ENCODE measurements around the gene EIF2D. TPM values are rescaled to one million over a fixed set of nuclear protein-coding genes. Genes with fewer than 3 reads are reported as not detected.

Gene EIF2D
- total and polyA plus RNA-seq, 9 of the 15 experiments (the other 6 are each of a cell fraction or from before 2014, with no cell fraction given) = 81.1 to 138 (median 93.9) TPM

- TF ChIP-seq CHD7 (IDR thresholded peaks at IDR 0.05; ENCODE audit: low read depth, low read length) = no peak
- TF ChIP-seq, protein P1, sequence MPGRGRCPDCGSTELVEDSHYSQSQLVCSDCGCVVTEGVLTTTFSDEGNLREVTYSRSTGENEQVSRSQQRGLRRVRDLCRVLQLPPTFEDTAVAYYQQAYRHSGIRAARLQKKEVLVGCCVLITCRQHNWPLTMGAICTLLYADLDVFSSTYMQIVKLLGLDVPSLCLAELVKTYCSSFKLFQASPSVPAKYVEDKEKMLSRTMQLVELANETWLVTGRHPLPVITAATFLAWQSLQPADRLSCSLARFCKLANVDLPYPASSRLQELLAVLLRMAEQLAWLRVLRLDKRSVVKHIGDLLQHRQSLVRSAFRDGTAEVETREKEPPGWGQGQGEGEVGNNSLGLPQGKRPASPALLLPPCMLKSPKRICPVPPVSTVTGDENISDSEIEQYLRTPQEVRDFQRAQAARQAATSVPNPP (IDR thresholded peaks at IDR 0.05; ENCODE audit: borderline replicate concordance, insufficient read depth, insufficient read length) = no peak
- no peak for TF ChIP-seq RBM22 (IDR thresholded peaks at IDR 0.05; ENCODE audit: low read depth, low read length, poor library complexity, severe bottlenecking)
- TF ChIP-seq ZNF174 (CRISPR knock-in tag; IDR thresholded peaks at IDR 0.05) = no peak
- no peak for TF ChIP-seq CCAR2 (IDR thresholded peaks at IDR 0.05; ENCODE audit: low read depth, low read length)
These were observed 11.7 kb downstream of the EIF2D start (continued) for GRCh38 chr1:206600527-206600926.
